ENCODE measurements around the gene CENPV. TPM values are rescaled to one million over a fixed set of nuclear protein-coding genes. Genes with fewer than 3 reads are reported as not detected.

CENPV gene
- total and polyA plus RNA-seq, 10 of the 15 experiments (the other 5 are each of a cell fraction or from before 2014, with no cell fraction given) = 22.5 to 98.6 (median 80.8) TPM

DNA sequence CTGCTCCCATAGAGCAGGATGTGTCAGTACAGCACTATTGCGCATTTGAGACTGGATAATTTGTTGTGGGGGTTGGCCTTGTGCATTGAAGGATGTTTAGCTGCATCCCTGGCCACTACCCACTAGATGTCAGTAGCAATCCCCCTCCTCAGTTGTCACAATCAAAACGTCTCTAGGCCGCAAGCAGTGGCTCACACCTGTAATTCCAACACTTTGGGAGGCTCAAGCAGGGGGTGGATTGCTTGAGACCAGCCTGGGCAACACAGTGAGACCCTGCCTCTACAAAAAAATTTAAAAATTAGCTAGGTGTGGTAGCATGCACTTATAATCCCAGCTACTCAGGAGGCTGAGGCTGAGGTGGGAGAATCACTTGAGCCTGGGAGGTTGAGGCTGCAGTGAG is 48.4 kb downstream of the CENPV start (continued):
- TF ChIP-seq, protein P1, sequence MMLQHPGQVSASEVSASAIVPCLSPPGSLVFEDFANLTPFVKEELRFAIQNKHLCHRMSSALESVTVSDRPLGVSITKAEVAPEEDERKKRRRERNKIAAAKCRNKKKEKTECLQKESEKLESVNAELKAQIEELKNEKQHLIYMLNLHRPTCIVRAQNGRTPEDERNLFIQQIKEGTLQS (IDR thresholded peaks at IDR 0.05; ENCODE audit: borderline replicate concordance, extremely low read depth, low read depth, low read length) = no peak

DNA sequence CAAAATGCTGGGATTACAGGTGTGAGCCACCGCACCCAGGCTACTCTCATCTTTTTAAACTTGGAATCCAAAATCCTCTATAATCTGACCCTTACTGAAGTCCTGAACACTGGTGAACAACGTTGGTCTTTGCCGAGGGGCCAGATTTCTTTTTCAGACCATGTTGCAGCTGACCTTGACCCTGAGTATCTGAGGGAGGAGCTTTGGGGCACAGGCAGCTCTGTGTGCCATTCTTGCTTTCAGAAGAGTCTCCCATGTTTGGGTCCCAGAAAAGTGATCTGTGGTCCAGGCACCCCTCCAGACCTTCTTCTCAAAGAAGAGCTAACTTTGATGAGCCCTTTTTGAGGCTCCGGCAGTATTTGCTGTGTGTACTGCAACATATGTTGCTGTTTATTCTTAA is 50.4 kb downstream of the CENPV start:
- Histone ChIP-seq H3K4me2 (ENCODE audit: control insufficient read depth, insufficient read depth) (no peak overlapping the region), H3K9ac (ENCODE audit: control insufficient read depth, insufficient read depth, low read length) (no peak overlapping the region), H3K79me2 (ENCODE audit: control insufficient read depth, insufficient read depth, low read length) (no peaks in the 10 kb centered on the region), H3K4me3 (no peak overlapping the region), H3K4me1 (ENCODE audit: control insufficient read depth, insufficient read depth, low read length) (no peaks in the 10 kb centered on the region), H3K9me3 (replicated peaks; ENCODE audit: control insufficient read depth, insufficient read depth, low read length) (no peaks in the 10 kb centered on the region), H3K27ac (ENCODE audit: control insufficient read depth, insufficient read depth) (no peak overlapping the region), H2AFZ (ENCODE audit: control insufficient read depth, low read depth, low read length) (no peak overlapping the region), H3K36me3 (ENCODE audit: control insufficient read depth in 2 of 2, insufficient read depth in 2 of 2, low read length in 1 of 2) (no peaks in the 10 kb centered on the region; a peak in 1 of 4 replicates), H4K20me1 (ENCODE audit: control insufficient read depth, insufficient read depth) (no peaks in the 10 kb centered on the region), H3K27me3 (replicated peaks in 1 of 2; ENCODE audit: control insufficient read depth in 2 of 2, insufficient read depth in 2 of 2, low read length in 1 of 2) (no peaks in the 10 kb centered on the region)
- DNase-seq (ENCODE audit: low read depth, low spot score) (no peak), FAIRE-seq (no peak), ATAC-seq (no peak)
- ChIA-PET SMC1A (ENCODE audit: uncharacterized antibody, unreplicated experiment) (interaction anchor here (0.8 to 3.4 kb wide), 4 partner anchors 8 to 23 kb away, joined by 3 to 16 read pairs (median 5); no protein-coding TSS in a partner anchor), POLR2A (interaction anchor here (0.6 to 2.1 kb wide), 4 partner anchors 13 to 78 kb away, joined by 3 to 8 read pairs (median 4); partner anchors contain the start of gene UBB), CTCF (interaction anchor here (1.4 to 5.4 kb wide), 5 partner anchors 9 to 219 kb away, joined by 3 to 37 read pairs (median 8); no protein-coding TSS in a partner anchor), RAD21 (ENCODE audit: unreplicated experiment) (interaction anchor here (1.1 kb wide), 1 partner anchor 61 kb away, joined by 3 read pairs; no protein-coding TSS in a partner anchor)
- TF ChIP-seq MXI1 (IDR thresholded peaks at IDR 0.05; ENCODE audit: low read depth, low read length) = no peak
- TF ChIP-seq, protein P1 (IDR thresholded peaks at IDR 0.05; ENCODE audit: borderline replicate concordance, extremely low read depth, low read depth, low read length) = no peak
- no peak for TF ChIP-seq SRF (IDR thresholded peaks at IDR 0.05; ENCODE audit: low read depth in 2 of 2, low read length in 2 of 2)
- TF ChIP-seq FOXK2 (IDR thresholded peaks at IDR 0.05) = no peak
- no peak for TF ChIP-seq JUNB (IDR thresholded peaks at IDR 0.05)
- no peak for TF ChIP-seq NR2C2 (IDR thresholded peaks at IDR 0.05; ENCODE audit: borderline replicate concordance, control insufficient read depth, insufficient read length, low read depth)
- TF ChIP-seq SIX5 (IDR thresholded peaks at IDR 0.05; ENCODE audit: low read depth, low read length, severe bottlenecking) = no peak
- no peak for TF ChIP-seq ZNF274 (IDR thresholded peaks at IDR 0.05; ENCODE audit: insufficient read depth, insufficient read length)
- no peak for TF ChIP-seq FOS (IDR thresholded peaks at IDR 0.05; ENCODE audit: borderline replicate concordance, extremely low read depth, insufficient read length)
- no peak for TF ChIP-seq RELA (IDR thresholded peaks at IDR 0.05; ENCODE audit: borderline replicate concordance, partially characterized antibody)
- TF ChIP-seq NFXL1 (IDR thresholded peaks at IDR 0.05; ENCODE audit: borderline replicate concordance) = no peak
- TF ChIP-seq ZNF207 (IDR thresholded peaks at IDR 0.05; ENCODE audit: borderline replicate concordance) = no peak
- TF ChIP-seq SP1 (IDR thresholded peaks at IDR 0.05; ENCODE audit: low read depth, low read length) = no peak
- no peak for TF ChIP-seq BMI1 (IDR thresholded peaks at IDR 0.05; ENCODE audit: borderline replicate concordance)
- no peak for TF ChIP-seq FOXM1 (IDR thresholded peaks at IDR 0.05; ENCODE audit: low read depth, low read length)
- TF ChIP-seq RBBP5 (conservative IDR thresholded peaks at IDR 0.05) = no peak
- TF ChIP-seq, protein P2, sequence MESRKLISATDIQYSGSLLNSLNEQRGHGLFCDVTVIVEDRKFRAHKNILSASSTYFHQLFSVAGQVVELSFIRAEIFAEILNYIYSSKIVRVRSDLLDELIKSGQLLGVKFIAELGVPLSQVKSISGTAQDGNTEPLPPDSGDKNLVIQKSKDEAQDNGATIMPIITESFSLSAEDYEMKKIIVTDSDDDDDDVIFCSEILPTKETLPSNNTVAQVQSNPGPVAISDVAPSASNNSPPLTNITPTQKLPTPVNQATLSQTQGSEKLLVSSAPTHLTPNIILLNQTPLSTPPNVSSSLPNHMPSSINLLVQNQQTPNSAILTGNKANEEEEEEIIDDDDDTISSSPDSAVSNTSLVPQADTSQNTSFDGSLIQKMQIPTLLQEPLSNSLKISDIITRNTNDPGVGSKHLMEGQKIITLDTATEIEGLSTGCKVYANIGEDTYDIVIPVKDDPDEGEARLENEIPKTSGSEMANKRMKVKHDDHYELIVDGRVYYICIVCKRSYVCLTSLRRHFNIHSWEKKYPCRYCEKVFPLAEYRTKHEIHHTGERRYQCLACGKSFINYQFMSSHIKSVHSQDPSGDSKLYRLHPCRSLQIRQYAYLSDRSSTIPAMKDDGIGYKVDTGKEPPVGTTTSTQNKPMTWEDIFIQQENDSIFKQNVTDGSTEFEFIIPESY (IDR thresholded peaks at IDR 0.05) = no peak
- TF ChIP-seq POLR2A (IDR thresholded peaks at IDR 0.05; ENCODE audit: low read depth, low read length) = no peak
- TF ChIP-seq SREBF1 (IDR thresholded peaks at IDR 0.05; ENCODE audit: low read length) = no peak
- in situ Hi-C loops (cut with MboI) (no loop called here), intact Hi-C loops (cut with micrococcal nuclease; ENCODE audit: unreplicated experiment) (no loop called here)
- 83% methylated on average over 4 of the region's 4 CpGs for WGBS (ENCODE audit: insufficient coverage, insufficient replicate concordance, low lambda C conversion rate, missing lambda C conversion rate)
- BruUV-seq (replicated peaks) = no TSS peak
